H1 (cell line): ENCODE results near the gene ILKAP.

Experiments
- BCL11A ChIP-seq, 2 experiments: IDR thresholded peaks; one replicate each; pipeline ENCODE4 v1.6.1; 2011; ENCODE audit warnings: low read depth in 2 of 2, low read length in 2 of 2, mild to moderate bottlenecking in 2 of 2
- EZH2 ChIP-seq: fragments of 200-600 bp; sonication (generic); IDR thresholded peaks from 2 replicates; pipeline ENCODE4 v1.7.1; 2012; ENCODE audit warnings: low read depth, mild to moderate bottlenecking, moderate library complexity, low read length, inconsistent platforms; ENCODE audit not compliant: severe bottlenecking
- NRF1 ChIP-seq: IDR thresholded peaks from 2 replicates; pipeline ENCODE4 v1.6.1; 2011; ENCODE audit warnings: mild to moderate bottlenecking, low read depth, low read length, improper control_type of control experiment
- RXRA ChIP-seq: IDR thresholded peaks from 2 replicates; pipeline ENCODE4 v1.6.1; 2011; ENCODE audit warnings: low read depth, mild to moderate bottlenecking, low read length, moderate library complexity; ENCODE audit not compliant: insufficient read depth
- TCF12 ChIP-seq: IDR thresholded peaks from 2 replicates; pipeline ENCODE4 v1.6.1; 2011; ENCODE audit warnings: low read depth, mild to moderate bottlenecking, low read length
- ZNF274 ChIP-seq: IDR thresholded peaks from 2 replicates; pipeline ENCODE4 v1.7.0; 2012; ENCODE audit warnings: low read length, borderline replicate concordance; ENCODE audit errors: extremely low read depth
- TF ChIP-seq, protein P1 (sequence below): IDR thresholded peaks from 2 replicates; pipeline ENCODE4 v1.6.1; 2011; ENCODE audit warnings: low read length, improper control_type of control experiment
- TF ChIP-seq, protein P2 (sequence below), 3 experiments: IDR thresholded peaks; 1 replicate in 2 of 3; 2 replicates in 1 of 3; pipeline versions ENCODE4 v1.5.1 to v1.6.1; 2011; ENCODE audit warnings: low read length in 3 of 3, mild to moderate bottlenecking in 3 of 3, inconsistent platforms in 2 of 3, low read depth in 1 of 3, moderate library complexity in 1 of 3; ENCODE audit not compliant: insufficient read depth in 1 of 3; ENCODE audit errors: control extremely low read depth in 1 of 3
- TF ChIP-seq, protein P3 (sequence below): IDR thresholded peaks from 2 replicates; pipeline ENCODE4 v1.6.1; 2012; ENCODE audit warnings: inconsistent platforms

DNA sequence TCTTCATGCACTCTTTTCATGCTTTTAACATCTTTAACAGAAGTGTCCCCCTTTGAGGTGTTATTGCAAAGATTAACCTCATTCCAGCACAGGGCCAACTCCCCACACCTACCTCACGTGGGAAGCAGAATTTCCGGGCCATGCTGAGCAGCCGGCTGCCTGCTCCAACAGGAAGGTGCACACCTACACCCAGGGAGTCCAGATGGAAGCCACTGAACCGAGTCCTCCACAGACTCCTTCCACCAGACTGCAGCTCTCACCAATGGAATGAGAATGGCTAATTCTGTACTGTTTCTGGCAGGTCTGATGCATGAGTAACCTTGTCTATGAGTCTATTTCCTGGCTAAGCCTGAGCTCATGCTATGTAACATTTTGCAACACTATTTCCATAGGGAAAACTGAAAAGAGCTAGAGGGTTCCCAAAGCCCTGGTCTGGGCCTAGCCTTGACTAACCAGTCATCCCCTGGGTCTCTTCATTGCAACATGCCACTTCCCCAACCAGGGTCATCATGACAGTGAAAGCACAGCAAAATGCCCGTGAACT lies 33.7 kb downstream of the ILKAP start:
- TF ChIP-seq RXRA = no peak
- no peak for TF ChIP-seq BCL11A (IDR thresholded peaks at IDR 0.05; ENCODE audit: low read depth in 2 of 2, low read length in 2 of 2)
- TF ChIP-seq EZH2 = no peak
- TF ChIP-seq, protein P1, sequence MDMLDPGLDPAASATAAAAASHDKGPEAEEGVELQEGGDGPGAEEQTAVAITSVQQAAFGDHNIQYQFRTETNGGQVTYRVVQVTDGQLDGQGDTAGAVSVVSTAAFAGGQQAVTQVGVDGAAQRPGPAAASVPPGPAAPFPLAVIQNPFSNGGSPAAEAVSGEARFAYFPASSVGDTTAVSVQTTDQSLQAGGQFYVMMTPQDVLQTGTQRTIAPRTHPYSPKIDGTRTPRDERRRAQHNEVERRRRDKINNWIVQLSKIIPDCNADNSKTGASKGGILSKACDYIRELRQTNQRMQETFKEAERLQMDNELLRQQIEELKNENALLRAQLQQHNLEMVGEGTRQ = no peak
- no peak for TF ChIP-seq ZNF274
- no peak for TF ChIP-seq NRF1
- TF ChIP-seq, protein P2, sequence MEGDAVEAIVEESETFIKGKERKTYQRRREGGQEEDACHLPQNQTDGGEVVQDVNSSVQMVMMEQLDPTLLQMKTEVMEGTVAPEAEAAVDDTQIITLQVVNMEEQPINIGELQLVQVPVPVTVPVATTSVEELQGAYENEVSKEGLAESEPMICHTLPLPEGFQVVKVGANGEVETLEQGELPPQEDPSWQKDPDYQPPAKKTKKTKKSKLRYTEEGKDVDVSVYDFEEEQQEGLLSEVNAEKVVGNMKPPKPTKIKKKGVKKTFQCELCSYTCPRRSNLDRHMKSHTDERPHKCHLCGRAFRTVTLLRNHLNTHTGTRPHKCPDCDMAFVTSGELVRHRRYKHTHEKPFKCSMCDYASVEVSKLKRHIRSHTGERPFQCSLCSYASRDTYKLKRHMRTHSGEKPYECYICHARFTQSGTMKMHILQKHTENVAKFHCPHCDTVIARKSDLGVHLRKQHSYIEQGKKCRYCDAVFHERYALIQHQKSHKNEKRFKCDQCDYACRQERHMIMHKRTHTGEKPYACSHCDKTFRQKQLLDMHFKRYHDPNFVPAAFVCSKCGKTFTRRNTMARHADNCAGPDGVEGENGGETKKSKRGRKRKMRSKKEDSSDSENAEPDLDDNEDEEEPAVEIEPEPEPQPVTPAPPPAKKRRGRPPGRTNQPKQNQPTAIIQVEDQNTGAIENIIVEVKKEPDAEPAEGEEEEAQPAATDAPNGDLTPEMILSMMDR (IDR thresholded peaks at IDR 0.05; ENCODE audit: control extremely low read depth in 1 of 3, insufficient read depth in 1 of 3, low read depth in 1 of 3, low read length in 3 of 3) = no peak
- TF ChIP-seq TCF12 = no peak
- TF ChIP-seq, protein P3, sequence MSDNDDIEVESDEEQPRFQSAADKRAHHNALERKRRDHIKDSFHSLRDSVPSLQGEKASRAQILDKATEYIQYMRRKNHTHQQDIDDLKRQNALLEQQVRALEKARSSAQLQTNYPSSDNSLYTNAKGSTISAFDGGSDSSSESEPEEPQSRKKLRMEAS = no peak
